ENCODE data around the gene NTNG1. TPM values are rescaled to one million over a fixed set of nuclear protein-coding genes. Genes with fewer than 3 reads are reported as not detected.

Gene NTNG1
- total RNA-seq, 1 donor from 2014 or later = not detected

DNA sequence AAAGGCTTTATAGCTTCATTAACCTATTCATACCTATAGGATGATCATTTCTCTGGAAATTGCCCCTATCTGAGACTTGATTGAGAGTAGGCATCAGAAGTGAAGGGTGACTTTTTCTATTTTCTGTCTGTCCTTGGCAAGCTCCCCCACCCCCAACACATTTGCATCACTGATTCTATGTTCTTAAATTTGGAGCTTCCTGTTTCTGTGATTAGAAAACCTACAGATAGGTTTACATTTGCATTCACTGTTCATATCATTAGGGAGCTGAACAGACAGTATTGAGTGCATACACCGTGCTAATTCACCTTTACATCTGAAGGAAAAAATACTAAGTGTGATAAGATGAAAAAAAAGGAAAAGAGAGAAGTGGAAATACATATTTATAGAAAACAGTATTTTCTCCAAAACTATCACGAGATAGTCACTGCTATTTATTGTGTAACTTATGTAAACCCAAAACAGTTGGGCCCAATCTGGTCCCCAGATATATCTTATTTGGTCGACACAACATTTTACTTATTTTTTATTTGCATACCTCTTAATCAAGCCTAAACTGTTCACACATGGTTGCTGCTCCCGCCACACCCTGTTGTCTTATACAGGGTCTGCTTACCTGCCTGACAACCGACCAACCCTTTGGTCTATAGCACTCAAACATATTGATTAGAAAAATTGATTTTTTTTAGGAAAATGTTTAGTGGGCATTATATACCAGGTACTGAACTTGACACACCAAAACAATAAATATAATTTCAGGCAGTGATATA is 218.8 kb downstream of the NTNG1 start:
- TF ChIP-seq CTCF (IDR thresholded peaks at IDR 0.05) = no peak
- H3K27me3 ChIP-seq = no peaks in the 10 kb centered on the region
- H3K9me3 ChIP-seq = no peaks in the 10 kb centered on the region
- intact Hi-C loops (cut with DNase I) = no loop called here
- no peak overlapping the region for H3K27ac ChIP-seq
- no peak for DNase-seq (ENCODE audit: low spot score in 2 of 2)
- no peaks in the 10 kb centered on the region for H3K36me3 ChIP-seq
- no peaks in the 10 kb centered on the region for H3K4me1 ChIP-seq
- H3K4me3 ChIP-seq = no peak overlapping the region

GRCh38 chr1:107362468-107363140 is 221.8 kb downstream of the NTNG1 start:
- Histone ChIP-seq H3K4me1 (no peaks in the 10 kb centered on the region), H3K36me3 (no peaks in the 10 kb centered on the region), H3K27ac (no peak overlapping the region), H3K9me3 (no peaks in the 10 kb centered on the region), H3K27me3 (no peaks in the 10 kb centered on the region), H3K4me3 (no peak overlapping the region)
- TF ChIP-seq CTCF (IDR thresholded peaks at IDR 0.05) = no peak
- intact Hi-C loops (cut with DNase I) = no loop called here
- DNase-seq (ENCODE audit: low spot score in 2 of 2) = no peak

- DNase-seq (ENCODE audit: low spot score in 2 of 2) = no peak
- H3K27ac ChIP-seq = no peak overlapping the region
- H3K27me3 ChIP-seq = no peaks in the 10 kb centered on the region
- no peaks in the 10 kb centered on the region for H3K36me3 ChIP-seq
- H3K4me1 ChIP-seq = no peaks in the 10 kb centered on the region
- TF ChIP-seq CTCF (IDR thresholded peaks at IDR 0.05) = no peak
- no peaks in the 10 kb centered on the region for H3K9me3 ChIP-seq
- no peak overlapping the region for H3K4me3 ChIP-seq
- intact Hi-C loops (cut with DNase I) = no loop called here
Observed at GRCh38 chr1:107363154-107363553, 222.3 kb downstream of the NTNG1 start.

DNA sequence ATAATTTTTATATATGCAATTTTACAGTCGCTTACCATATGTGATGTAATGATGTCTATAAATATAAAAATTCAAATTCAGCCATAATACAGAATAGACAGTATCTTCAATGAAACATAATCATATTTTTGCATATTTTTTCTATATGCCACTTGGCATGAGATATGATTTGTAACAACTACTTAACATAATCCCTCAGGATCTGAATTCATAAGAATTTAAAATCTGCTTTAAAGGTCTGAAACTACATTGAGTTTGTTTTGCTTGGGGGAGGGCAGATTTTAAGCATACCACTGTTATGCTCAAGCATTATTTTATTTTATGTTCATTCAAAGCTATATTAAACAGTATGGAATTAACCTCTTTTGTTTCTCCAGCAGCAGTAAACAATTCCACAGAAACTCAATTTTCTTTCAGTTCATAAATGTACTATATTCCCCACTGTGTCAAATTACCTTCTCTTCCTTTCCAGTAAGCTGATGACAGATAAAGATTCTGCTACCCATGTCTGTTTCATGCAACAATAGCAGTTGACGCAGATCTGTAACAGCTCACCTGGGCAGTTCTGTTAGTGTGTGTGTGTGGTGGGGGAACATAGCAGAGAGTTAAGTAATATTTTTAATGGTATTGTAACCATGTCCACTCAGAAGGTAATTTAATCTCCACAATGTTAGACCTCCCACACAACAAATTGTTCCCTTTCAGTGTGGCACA is 224.8 kb downstream of the NTNG1 start:
- intact Hi-C loops (cut with DNase I) = no loop called here
- H3K36me3 ChIP-seq = no peaks in the 10 kb centered on the region

DNA sequence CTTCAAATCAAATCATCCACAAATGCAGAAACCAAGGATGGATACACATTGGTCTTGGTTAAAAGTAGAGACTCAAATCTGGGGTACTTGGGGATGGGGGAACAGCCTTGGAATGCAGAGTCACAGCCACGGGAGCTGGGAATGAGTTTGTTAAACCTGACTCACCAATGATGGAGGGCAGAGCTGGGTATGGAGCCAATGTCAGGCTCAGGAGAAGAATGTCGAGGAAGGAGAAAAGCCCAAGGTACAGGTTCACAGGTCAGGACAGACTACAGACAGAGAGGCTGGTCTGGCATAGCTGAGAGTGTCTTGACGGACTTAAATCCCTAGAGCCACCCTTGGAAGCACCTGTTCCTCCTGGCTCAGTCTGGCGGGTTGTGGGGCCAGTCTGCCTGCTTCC is 237.6 kb downstream of the NTNG1 start:
- Histone ChIP-seq H3K36me3 (no peaks in the 10 kb centered on the region), H3K27ac (no peak overlapping the region), H3K4me3 (no peak overlapping the region), H3K9me3 (no peaks in the 10 kb centered on the region), H3K4me1 (no peaks in the 10 kb centered on the region), H3K27me3 (no peaks in the 10 kb centered on the region)
- no peak for TF ChIP-seq CTCF (IDR thresholded peaks at IDR 0.05)
- no peak for DNase-seq (ENCODE audit: low spot score in 2 of 2)
- intact Hi-C loops (cut with DNase I) = no loop called here

More for the DNA sequence above, 224.8 kb downstream of the NTNG1 start:
- no peaks in the 10 kb centered on the region for H3K27me3 ChIP-seq
- H3K9me3 ChIP-seq = no peaks in the 10 kb centered on the region
- TF ChIP-seq CTCF (IDR thresholded peaks at IDR 0.05) = no peak
- no peak overlapping the region for H3K4me3 ChIP-seq
- H3K4me1 ChIP-seq = no peaks in the 10 kb centered on the region
- no peak for DNase-seq (ENCODE audit: low spot score in 2 of 2)
- H3K27ac ChIP-seq = no peak overlapping the region

Data from ascending aorta (tissue), 2 donors.